Central memory CD8-positive, alpha-beta T cell (primary cell): ENCODE data around the gene CACNG5.

ENCODE experiments used
- ATAC-seq: fragments of 150-1000 bp; cut with Tn5 transposase; replicated peaks from 2 replicates; pipeline ENCODE4 v1.10.0; 2022; ENCODE audit warnings: mild to moderate bottlenecking, moderate FRiP score, moderate number of reproducible peaks; ENCODE audit not compliant: poor library complexity, severe bottlenecking; ENCODE audit errors: extremely low read depth
- DNase-seq, 2 donors: peaks; one replicate each; pipeline ENCODE4 v3.0.0; 2021; ENCODE audit warnings: low spot score in 2 of 2
- H3K27ac Mint-ChIP-seq: one replicate; pipeline ENCODE4 v1.8.0; 2022; ENCODE audit warnings: low read depth, mild to moderate bottlenecking, moderate library complexity, mixed read lengths
- H3K27me3 Mint-ChIP-seq: one replicate; pipeline ENCODE4 v1.8.0; 2022; ENCODE audit warnings: mixed read lengths
- H3K36me3 Mint-ChIP-seq: one replicate; pipeline ENCODE4 v1.8.0; 2022; ENCODE audit warnings: mild to moderate bottlenecking, moderate library complexity, mixed read lengths; ENCODE audit not compliant: insufficient read depth
- H3K4me1 Mint-ChIP-seq: one replicate; pipeline ENCODE4 v1.8.0; 2022; ENCODE audit warnings: mixed read lengths
- H3K4me3 Mint-ChIP-seq: one replicate; pipeline ENCODE4 v1.8.0; 2022; ENCODE audit warnings: mild to moderate bottlenecking, moderate library complexity, mixed read lengths
- H3K9me3 Mint-ChIP-seq: one replicate; pipeline ENCODE4 v1.8.0; 2022; ENCODE audit warnings: mixed read lengths

Gene CACNG5

DNA sequence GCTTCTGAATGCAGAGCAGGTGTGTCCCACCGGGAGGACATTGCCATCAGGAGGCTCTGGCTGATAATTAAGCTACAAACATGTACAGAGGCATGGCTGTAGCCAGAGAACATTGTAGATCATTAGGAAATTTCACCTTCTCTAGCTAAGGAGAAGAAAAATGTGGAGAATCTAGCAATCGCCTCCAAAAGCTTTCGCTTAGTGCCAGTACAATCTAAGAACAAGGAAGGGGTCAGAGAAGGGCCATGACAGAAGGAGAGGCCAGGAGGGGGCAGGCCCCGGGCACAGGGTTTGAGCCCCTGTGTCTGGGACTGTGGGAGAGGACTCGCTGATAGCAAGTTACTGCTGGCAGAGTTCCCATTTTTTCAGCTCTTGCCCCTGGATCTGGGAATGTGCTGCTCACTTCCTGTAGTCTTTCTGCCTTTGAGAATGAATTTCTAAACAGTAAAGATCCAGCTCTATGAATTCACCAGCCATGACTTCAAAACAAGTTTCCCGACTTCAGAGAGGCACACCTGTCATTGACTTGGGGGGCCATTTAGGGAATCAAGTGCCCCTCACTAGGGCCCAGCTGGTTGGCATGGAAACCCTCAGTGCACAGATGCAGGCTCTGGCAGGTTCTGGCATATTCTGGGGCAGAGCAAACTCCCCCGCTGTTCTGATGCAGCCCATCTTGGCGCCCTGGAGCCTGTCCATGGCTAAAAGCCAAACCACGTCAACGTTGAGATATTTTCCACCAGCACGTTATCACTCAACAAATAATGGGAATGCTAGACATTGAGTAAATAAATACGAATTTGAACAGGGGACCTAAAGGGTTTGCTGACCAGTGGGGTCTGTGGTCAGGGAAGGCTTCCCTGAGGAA is 70.1 kb downstream of the CACNG5 start:
- Mint-ChIP-seq H3K36me3 (peaks cover 2% of the 10 kb centered on the region), H3K9me3 (no peaks in the 10 kb centered on the region), H3K27ac (peak overlapping the region; percentile 13), H3K27me3 (peaks cover 49% of the 10 kb centered on the region), H3K4me1 (peaks cover 6% of the 10 kb centered on the region), H3K4me3 (no peak overlapping the region)
- DNase-seq (no peak), ATAC-seq (no peak)

DNA sequence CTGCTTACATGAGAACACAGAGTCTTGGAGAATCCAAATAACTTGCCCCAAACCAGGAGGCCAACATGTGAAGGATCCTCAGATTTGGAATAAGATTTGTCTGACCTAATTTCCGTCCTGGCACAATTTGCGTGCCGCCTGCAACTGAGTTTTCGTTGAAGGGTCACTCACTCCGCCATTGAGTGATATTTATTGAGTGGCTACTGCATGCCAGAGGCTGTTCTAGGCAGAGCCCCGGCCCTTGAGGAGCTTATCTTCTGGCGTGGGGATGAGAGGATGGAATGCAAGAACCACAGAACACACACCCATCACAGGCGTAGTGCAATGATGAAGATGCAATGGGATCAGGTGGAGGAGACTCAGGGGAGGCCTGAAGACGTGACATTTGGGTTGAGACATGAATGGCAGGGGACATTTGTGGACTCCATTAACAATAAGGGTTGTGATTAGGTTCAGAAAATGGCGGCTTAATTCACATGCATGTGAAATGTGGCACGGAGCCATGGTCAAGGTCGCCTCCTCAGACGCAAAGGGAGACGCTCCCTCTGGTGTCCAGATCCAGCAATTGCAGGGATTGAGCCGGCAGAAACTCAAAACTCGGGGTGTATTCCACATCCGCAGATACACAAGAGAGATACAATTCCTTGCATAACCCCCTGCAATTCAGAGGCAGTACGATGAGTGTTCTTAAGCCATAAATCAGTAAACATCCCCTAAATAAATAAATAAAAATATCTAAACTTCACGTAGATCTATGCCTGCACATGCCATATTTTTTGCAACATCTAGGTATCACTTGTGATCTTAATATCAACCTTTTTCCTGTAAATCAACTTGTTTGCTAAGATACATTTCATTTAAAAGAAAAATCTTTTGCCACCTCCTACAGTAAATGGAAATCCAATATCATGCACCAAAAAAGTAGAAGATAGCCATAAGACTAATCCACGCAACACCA is 71.7 kb downstream of the CACNG5 start:
- Mint-ChIP-seq H3K9me3 (no peaks in the 10 kb centered on the region), H3K4me3 (no peak overlapping the region)
- DNase-seq: peak; percentile 24 to 30

DNA sequence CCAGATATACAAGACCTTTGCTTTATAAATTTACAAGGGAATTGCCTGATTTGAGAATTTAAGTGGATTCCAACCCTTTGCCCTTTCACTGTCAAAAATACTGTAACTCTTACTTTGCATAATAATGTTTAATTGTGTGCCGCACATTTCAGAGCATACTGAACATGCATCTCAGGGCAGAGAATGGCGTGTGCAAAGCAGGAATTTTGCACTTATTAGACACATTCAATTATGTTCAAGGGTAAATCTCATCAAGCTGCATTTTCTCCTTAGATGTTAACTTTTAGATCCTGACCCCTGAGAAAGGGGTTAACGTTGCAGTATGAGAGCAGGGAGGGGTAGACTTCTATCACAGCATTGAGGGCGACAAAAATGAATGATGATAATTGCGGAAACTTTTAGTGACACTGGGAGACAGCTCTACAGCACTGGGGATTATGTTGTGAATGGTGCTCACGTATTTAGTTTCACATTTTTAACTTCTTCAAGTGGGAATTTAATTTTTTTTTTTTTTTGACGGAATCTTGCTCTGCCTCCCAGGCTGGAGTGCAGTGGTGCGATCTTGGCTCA is 75.0 kb downstream of the CACNG5 start:
- Mint-ChIP-seq H3K9me3 (no peaks in the 10 kb centered on the region), H3K27me3 (peaks cover 49% of the 10 kb centered on the region), H3K4me3 (no peak overlapping the region), H3K27ac (no peak overlapping the region), H3K4me1 (peaks cover 6% of the 10 kb centered on the region), H3K36me3 (peaks cover 2% of the 10 kb centered on the region)
- DNase-seq: no peak
- ATAC-seq: no peak

More for the DNA sequence above, 71.7 kb downstream of the CACNG5 start:
- Mint-ChIP-seq H3K36me3 (peaks cover 2% of the 10 kb centered on the region), H3K4me1 (peaks cover 6% of the 10 kb centered on the region), H3K27ac (no peak overlapping the region), H3K27me3 (peaks cover 50% of the 10 kb centered on the region)
- no peak for ATAC-seq

DNA sequence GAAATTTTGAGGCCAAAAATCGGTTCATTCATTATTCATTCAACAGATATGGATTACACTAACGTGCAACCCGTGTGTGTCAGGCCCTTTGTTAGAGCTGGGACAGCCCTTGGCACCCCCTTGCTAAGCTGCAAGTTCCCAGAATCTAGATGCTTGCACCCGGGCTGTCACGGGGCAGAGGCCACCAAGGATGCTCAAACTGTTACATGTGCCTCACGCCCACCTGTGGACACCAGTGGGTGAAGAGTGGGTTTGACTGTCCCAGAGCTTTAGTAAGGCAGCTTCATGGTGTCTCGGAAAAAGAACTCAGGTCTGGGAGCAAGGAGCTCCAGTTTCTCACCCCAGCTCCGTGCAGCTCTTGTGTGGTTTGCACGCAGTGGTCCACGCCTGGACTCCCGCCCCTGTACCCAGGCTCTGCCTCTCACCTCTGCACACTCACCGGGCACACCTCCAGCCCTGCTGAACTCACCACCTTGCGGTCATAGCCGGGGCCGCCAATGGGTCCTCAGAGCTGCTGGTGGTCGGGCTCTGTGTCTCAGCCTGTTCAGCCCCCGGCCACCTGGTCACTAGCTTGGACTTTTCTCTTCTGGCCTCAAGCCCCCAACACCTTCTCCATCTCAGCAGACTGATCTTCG is 75.9 kb downstream of the CACNG5 start:
- peaks cover under 1% of the 10 kb centered on the region for H3K36me3 Mint-ChIP-seq
- ATAC-seq (no peak), DNase-seq (no peak)
- H3K27ac Mint-ChIP-seq: no peak overlapping the region
- H3K9me3 Mint-ChIP-seq: no peaks in the 10 kb centered on the region
- H3K27me3 Mint-ChIP-seq: peaks cover 49% of the 10 kb centered on the region
- H3K4me3 Mint-ChIP-seq: no peak overlapping the region
- H3K4me1 Mint-ChIP-seq: peaks cover 6% of the 10 kb centered on the region

DNA sequence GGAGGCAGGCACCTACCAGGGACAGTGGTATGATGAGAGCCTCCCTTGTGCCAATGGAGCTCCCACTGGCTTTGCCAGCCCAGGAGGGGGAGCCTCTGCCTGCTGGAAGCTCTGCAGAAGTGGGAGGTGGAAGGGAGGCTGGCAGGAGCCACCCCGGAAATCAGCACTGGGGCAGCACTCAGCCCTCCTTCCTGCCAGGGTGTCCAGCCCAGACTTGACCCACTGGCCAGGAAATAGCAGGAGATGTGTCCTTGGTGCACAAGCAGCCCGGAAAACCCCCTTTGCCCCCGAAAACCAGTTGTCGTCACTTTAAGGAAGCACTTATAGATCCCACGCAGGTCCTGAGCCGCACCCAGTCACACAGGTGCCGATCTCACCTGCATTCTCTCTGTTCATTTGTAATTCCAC is 80.3 kb downstream of the CACNG5 start:
- no peaks in the 10 kb centered on the region for H3K4me1 Mint-ChIP-seq
- H3K27ac Mint-ChIP-seq: no peak overlapping the region
- DNase-seq: no peak
- H3K4me3 Mint-ChIP-seq: no peak overlapping the region
- H3K9me3 Mint-ChIP-seq: no peaks in the 10 kb centered on the region
- peaks cover 75% of the 10 kb centered on the region for H3K27me3 Mint-ChIP-seq
- ATAC-seq: no peak
- no peaks in the 10 kb centered on the region for H3K36me3 Mint-ChIP-seq

DNA sequence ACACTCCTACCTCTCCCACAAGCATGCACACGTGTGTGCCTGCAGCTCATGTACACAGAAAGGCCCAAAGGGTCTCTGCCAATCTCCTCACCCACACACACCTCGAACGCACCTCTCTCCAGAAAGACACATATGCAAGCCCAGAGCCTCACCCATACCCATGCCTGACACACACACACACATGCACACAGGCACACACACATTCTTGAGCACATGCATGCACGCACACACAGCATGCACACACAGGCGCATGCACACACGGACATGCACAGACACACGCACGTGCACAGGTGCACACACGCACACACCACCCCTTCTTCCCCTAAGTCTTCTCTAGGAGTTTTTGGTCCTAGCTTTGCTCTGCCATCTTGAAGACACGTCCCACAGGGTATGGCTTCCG is 80.9 kb downstream of the CACNG5 start:
- no peaks in the 10 kb centered on the region for H3K36me3 Mint-ChIP-seq
- H3K27me3 Mint-ChIP-seq: peaks cover 75% of the 10 kb centered on the region
- no peak for ATAC-seq
- no peak for DNase-seq
- no peak overlapping the region for H3K27ac Mint-ChIP-seq
- H3K4me1 Mint-ChIP-seq: no peaks in the 10 kb centered on the region
- no peaks in the 10 kb centered on the region for H3K9me3 Mint-ChIP-seq
- no peak overlapping the region for H3K4me3 Mint-ChIP-seq

DNA sequence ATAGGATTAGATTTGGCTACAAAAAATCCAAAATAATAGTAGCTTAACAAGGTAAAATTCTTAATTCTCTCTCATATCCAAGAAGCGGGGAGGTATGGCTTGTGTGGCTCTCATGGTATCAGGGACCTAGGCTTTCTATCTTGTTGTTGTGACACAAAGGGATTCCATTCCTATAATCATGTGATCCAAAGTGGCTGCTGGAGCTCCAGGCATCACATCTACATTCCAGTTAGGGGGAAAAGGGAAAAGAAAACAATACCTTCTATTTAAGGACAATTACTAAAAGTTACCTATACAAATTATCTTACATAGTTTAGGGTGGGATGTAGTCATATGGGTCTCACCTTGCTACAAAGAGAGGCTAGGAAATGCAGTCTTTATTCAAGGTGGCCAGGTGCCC is 82.0 kb downstream of the CACNG5 start:
- no peak overlapping the region for H3K4me3 Mint-ChIP-seq

DNA sequence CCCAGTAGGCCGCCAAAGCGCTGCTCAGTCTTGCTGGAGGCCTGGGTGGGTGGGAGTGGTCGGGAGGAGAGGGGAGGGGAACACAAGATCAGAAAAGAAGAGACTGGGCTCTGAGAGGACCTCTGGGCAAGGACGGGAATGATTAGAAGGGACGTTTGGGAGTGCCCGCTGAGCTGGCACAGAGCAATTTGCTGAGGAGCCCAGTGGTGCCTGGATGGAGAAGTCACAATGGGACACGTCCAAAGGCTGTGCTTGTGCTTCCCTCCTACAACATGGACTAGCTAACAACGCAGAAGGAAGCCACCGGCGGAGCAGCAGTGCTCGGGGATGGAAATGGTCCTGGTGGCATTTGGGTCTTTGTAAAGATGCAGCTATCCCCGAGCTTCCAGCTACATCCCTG is 84.0 kb downstream of the CACNG5 start:
- no peak for ATAC-seq

More for the DNA sequence above, 82.0 kb downstream of the CACNG5 start:
- no peak overlapping the region for H3K27ac Mint-ChIP-seq
- peaks cover 63% of the 10 kb centered on the region for H3K27me3 Mint-ChIP-seq
- peaks cover 5% of the 10 kb centered on the region for H3K9me3 Mint-ChIP-seq
- no peak for ATAC-seq
- no peak for DNase-seq
- H3K36me3 Mint-ChIP-seq: no peaks in the 10 kb centered on the region
- no peaks in the 10 kb centered on the region for H3K4me1 Mint-ChIP-seq

DNA sequence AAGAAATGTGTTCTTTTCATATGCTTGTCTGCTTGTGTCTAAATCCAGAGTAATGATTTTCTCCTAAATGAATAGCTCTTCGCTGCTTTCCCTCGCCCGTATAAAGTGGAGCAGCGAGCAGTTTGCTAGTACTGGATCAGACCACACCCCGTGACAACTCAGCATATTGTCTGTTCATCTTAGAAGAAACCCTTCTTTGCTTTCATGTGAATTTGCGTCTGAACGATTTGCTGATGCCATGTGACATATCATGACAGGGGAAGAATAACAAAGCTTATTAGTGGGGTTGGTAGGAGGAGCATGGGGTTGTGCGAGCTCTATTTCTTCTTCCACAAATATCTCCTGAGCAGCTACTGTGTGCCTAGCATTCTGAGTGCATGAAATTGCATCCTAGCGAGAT is 85.5 kb downstream of the CACNG5 start:
- no peak for DNase-seq
- Mint-ChIP-seq H3K4me3 (no peak overlapping the region), H3K4me1 (no peaks in the 10 kb centered on the region), H3K9me3 (peaks cover 6% of the 10 kb centered on the region), H3K27ac (no peak overlapping the region), H3K27me3 (peaks cover 63% of the 10 kb centered on the region), H3K36me3 (no peaks in the 10 kb centered on the region)
- no peak for ATAC-seq

More for the DNA sequence above, 84.0 kb downstream of the CACNG5 start:
- Mint-ChIP-seq H3K27me3 (peaks cover 64% of the 10 kb centered on the region), H3K4me3 (no peak overlapping the region), H3K9me3 (peaks cover 6% of the 10 kb centered on the region), H3K4me1 (no peaks in the 10 kb centered on the region), H3K27ac (no peak overlapping the region), H3K36me3 (no peaks in the 10 kb centered on the region)
- DNase-seq: no peak

DNA sequence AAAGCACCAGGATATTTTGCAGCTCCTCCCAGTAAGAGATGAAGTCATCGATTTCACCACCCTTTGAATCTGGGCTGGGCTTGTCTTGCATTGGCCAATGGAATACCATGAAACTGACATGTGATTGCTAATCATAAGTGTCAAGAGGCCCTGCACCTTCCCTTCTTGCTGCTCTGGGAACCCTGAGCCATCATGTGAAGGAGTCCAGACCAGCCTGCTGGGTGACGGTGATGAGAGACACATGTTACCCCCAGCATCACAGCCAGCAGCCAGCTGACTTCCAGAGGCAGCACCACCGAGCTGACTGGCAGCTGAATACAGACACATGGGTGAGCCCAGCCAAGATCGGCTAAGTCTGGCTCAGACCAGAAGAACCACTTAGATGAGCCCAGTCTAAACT is 86.0 kb downstream of the CACNG5 start:
- Mint-ChIP-seq H3K27me3 (peaks cover 63% of the 10 kb centered on the region), H3K36me3 (no peaks in the 10 kb centered on the region), H3K9me3 (peaks cover 6% of the 10 kb centered on the region), H3K4me1 (no peaks in the 10 kb centered on the region), H3K4me3 (no peak overlapping the region), H3K27ac (no peak overlapping the region)
- ATAC-seq (no peak), DNase-seq (no peak)

DNA sequence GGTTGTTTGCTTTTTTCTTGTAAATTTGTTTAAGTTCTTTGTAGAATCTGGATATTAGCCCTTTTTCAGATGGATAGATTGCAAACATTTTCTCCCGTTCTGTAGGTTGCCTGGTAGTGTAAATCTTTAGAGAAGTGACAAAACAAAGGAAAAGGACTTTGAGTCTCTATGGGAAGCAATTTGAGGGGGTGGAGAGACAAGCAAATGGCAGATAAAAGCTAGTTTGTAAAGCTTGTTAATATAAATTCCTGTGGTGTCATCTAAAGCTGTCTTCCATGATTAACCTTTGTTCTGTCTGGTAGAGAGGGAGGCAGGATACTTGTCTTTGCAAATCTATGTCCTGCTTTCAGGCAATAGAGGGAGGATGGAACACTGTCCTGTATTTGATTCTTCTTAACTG is 89.0 kb downstream of the CACNG5 start:
- peaks cover 6% of the 10 kb centered on the region for H3K9me3 Mint-ChIP-seq

DNA sequence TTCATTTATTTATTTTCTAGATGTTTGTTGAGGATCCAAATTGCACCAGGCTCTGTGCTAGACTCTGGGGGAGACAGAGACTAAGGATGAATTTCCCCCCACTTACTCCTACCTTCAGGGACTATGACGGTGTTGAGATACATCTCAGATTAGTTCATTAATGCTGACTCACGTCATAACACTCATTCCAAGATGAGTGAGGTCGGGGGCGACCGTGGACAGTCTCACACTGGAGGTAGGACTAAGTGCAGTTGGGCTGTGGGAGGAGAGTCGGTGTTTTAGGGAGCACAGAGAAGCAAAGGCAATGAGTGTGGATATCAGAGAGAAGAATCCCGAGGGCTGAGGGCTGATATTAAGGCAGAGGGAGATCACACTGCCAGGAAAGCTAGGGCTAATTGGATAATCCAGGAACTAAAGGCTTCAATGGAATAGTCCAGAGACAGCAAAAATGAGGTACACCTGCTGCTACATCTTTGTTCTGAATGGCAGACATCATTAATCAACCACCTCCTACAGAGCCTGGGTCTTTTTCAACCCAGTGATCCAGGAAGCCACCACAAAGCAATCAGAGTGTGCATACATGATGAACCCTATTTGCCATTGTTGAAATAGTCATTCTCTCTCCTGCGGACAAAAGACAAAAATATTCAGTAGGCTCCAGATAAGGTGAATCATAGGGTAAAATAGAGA is 91.0 kb downstream of the CACNG5 start:
- Mint-ChIP-seq H3K4me3 (no peak overlapping the region), H3K4me1 (no peaks in the 10 kb centered on the region), H3K36me3 (no peaks in the 10 kb centered on the region), H3K9me3 (peaks cover 6% of the 10 kb centered on the region), H3K27me3 (peaks cover 81% of the 10 kb centered on the region), H3K27ac (no peak overlapping the region)
- ATAC-seq: no peak
- no peak for DNase-seq

More for the DNA sequence above, 89.0 kb downstream of the CACNG5 start:
- ATAC-seq (no peak), DNase-seq (no peak)
- no peaks in the 10 kb centered on the region for H3K4me1 Mint-ChIP-seq
- no peak overlapping the region for H3K4me3 Mint-ChIP-seq
- H3K27me3 Mint-ChIP-seq: peaks cover 67% of the 10 kb centered on the region
- no peaks in the 10 kb centered on the region for H3K36me3 Mint-ChIP-seq
- H3K27ac Mint-ChIP-seq: no peak overlapping the region
